ENCODE data around the gene SLC25A21. TPM values are rescaled to one million over a fixed set of nuclear protein-coding genes. Genes with fewer than 3 reads are reported as not detected.
A peak's percentile ranks its signal among the peaks of the same experiment; 100 is the strongest.

SLC25A21 gene
- total and polyA plus RNA-seq, 2 of the 13 experiments (the other 11 are each of a cell fraction or from before 2014, with no cell fraction given): 1.9 to 2.9 TPM

DNA sequence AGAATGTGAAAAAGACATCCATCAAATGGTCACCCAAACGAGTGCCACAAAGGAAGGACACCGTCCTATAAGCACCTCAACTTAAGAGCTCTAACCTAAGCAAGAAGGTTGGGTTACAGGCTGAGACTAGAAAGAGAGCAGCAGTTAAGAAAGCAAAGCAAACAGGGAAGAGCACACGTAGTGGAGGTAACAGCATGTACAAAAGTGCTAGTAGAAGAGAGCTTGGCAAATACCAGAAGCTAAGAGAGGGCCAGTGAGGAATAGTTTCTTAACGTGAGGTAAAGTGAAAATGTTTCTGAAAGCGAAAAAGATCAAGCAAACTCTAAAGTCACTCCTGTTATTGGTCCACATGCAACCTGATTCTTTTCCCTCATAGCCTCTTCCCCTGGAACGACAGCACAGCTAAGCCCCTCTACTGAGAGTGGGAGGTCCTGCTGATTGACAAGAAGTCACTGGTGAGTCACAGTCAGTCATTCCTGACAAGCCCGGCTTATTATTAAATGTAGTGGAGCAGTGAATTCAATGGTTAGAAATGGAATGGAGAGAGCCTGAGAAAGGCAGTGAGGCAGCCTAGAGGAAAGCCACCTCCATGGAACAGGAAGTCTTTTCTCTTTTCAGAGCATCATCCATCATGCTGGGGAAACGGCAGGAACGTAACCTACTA lies 204.4 kb downstream of the SLC25A21 start:
- Histone ChIP-seq H3K79me2 (ENCODE audit: insufficient read depth, low read length) (no peaks in the 10 kb centered on the region), H3K4me3 (replicated peaks in 1 of 3; ENCODE audit: insufficient read depth in 1 of 3, low read depth in 2 of 3, low read length in 3 of 3) (no peak overlapping the region), H3K27ac (ENCODE audit: extremely low read length, insufficient read depth, low read length) (no peak overlapping the region), H3K36me3 (replicated peaks in 1 of 2; ENCODE audit: control insufficient read depth in 1 of 2, insufficient read depth in 2 of 2, low read length in 2 of 2) (no peaks in the 10 kb centered on the region), H3K27me3 (ENCODE audit: control insufficient read depth in 1 of 2, insufficient read depth in 2 of 2, low read length in 2 of 2) (no peaks in the 10 kb centered on the region), H4K20me1 (ENCODE audit: insufficient read depth, low read length) (no peaks in the 10 kb centered on the region), H3K4me1 (ENCODE audit: insufficient read depth, low read length) (no peaks in the 10 kb centered on the region), H3K9ac (ENCODE audit: insufficient read depth, low read depth, low read length) (no peak overlapping the region), H3K4me2 (ENCODE audit: low read depth, low read length) (no peak overlapping the region), H3K9me3 (ENCODE audit: low read length) (no peaks in the 10 kb centered on the region), H2AFZ (ENCODE audit: low read length) (no peak overlapping the region)
- FAIRE-seq (no peak), ATAC-seq (peak; percentile 36), DNase-seq (ENCODE audit: low spot score) (no peak)
- WGBS (ENCODE audit: low lambda C conversion rate): 22% methylated on average over 9 of the region's 9 CpGs
- ChIA-PET CTCF (ENCODE audit: low intra/inter-chr PET ratio, low total read pairs) (no interaction called here), POLR2A (no interaction called here)
- in situ Hi-C loops (cut with HindIII; ENCODE audit: extremely low pct_ligation_motif_present, low pct_unique_long_range_greater_than_20kb): no loop called here
- intact Hi-C loops (cut with micrococcal nuclease; ENCODE audit: unreplicated experiment): no loop called here
- no TSS peak for BruUV-seq (replicated peaks)
- TF ChIP-seq, protein P1, sequence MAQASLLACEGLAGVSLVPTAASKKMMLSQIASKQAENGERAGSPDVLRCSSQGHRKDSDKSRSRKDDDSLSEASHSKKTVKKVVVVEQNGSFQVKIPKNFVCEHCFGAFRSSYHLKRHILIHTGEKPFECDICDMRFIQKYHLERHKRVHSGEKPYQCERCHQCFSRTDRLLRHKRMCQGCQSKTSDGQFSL (CRISPR knock-in tag; IDR thresholded peaks at IDR 0.05): no peak
- TF ChIP-seq ZNF205 (CRISPR knock-in tag; IDR thresholded peaks at IDR 0.05): no peak
- TF ChIP-seq ZFP36L1 (CRISPR knock-in tag; IDR thresholded peaks at IDR 0.05): no peak
- TF ChIP-seq, protein P2, sequence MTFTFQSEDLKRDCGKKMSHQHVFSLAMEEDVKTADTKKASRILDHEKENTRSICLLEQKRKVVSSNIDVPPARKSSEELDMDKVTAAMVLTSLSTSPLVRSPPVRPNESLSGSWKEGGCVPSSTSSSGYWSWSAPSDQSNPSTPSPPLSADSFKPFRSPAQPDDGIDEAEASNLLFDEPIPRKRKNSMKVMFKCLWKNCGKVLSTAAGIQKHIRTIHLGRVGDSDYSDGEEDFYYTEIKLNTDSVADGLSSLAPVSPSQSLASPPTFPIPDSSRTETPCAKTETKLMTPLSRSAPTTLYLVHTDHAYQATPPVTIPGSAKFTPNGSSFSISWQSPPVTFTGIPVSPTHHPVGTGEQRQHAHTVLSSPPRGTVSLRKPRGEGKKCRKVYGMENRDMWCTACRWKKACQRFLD (CRISPR knock-in tag; IDR thresholded peaks at IDR 0.05; ENCODE audit: borderline replicate concordance): no peak
- TF ChIP-seq, protein P3, sequence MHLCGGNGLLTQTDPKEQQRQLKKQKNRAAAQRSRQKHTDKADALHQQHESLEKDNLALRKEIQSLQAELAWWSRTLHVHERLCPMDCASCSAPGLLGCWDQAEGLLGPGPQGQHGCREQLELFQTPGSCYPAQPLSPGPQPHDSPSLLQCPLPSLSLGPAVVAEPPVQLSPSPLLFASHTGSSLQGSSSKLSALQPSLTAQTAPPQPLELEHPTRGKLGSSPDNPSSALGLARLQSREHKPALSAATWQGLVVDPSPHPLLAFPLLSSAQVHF (CRISPR knock-in tag; IDR thresholded peaks at IDR 0.05): no peak
- TF ChIP-seq, protein P4, sequence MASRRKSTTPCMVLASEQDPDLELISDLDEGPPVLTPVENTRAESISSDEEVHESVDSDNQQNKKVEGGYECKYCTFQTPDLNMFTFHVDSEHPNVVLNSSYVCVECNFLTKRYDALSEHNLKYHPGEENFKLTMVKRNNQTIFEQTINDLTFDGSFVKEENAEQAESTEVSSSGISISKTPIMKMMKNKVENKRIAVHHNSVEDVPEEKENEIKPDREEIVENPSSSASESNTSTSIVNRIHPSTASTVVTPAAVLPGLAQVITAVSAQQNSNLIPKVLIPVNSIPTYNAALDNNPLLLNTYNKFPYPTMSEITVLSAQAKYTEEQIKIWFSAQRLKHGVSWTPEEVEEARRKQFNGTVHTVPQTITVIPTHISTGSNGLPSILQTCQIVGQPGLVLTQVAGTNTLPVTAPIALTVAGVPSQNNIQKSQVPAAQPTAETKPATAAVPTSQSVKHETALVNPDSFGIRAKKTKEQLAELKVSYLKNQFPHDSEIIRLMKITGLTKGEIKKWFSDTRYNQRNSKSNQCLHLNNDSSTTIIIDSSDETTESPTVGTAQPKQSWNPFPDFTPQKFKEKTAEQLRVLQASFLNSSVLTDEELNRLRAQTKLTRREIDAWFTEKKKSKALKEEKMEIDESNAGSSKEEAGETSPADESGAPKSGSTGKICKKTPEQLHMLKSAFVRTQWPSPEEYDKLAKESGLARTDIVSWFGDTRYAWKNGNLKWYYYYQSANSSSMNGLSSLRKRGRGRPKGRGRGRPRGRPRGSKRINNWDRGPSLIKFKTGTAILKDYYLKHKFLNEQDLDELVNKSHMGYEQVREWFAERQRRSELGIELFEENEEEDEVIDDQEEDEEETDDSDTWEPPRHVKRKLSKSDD (CRISPR knock-in tag; IDR thresholded peaks at IDR 0.05; ENCODE audit: low read depth): no peak
- no peak for TF ChIP-seq ZNF367 (CRISPR knock-in tag; IDR thresholded peaks at IDR 0.05; ENCODE audit: borderline replicate concordance)
- no peak for TF ChIP-seq ZNF549 (CRISPR knock-in tag; IDR thresholded peaks at IDR 0.05)
- TF ChIP-seq CBX1 (IDR thresholded peaks at IDR 0.05; ENCODE audit: low read depth): no peak
- TF ChIP-seq GPN1 (CRISPR knock-in tag; IDR thresholded peaks at IDR 0.05; ENCODE audit: borderline replicate concordance): no peak
- TF ChIP-seq, protein P5, sequence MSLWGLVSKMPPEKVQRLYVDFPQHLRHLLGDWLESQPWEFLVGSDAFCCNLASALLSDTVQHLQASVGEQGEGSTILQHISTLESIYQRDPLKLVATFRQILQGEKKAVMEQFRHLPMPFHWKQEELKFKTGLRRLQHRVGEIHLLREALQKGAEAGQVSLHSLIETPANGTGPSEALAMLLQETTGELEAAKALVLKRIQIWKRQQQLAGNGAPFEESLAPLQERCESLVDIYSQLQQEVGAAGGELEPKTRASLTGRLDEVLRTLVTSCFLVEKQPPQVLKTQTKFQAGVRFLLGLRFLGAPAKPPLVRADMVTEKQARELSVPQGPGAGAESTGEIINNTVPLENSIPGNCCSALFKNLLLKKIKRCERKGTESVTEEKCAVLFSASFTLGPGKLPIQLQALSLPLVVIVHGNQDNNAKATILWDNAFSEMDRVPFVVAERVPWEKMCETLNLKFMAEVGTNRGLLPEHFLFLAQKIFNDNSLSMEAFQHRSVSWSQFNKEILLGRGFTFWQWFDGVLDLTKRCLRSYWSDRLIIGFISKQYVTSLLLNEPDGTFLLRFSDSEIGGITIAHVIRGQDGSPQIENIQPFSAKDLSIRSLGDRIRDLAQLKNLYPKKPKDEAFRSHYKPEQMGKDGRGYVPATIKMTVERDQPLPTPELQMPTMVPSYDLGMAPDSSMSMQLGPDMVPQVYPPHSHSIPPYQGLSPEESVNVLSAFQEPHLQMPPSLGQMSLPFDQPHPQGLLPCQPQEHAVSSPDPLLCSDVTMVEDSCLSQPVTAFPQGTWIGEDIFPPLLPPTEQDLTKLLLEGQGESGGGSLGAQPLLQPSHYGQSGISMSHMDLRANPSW (CRISPR knock-in tag; IDR thresholded peaks at IDR 0.05; ENCODE audit: borderline replicate concordance): no peak
- TF ChIP-seq JUNB (CRISPR knock-in tag; IDR thresholded peaks at IDR 0.05; ENCODE audit: borderline replicate concordance): 0 out of 2 replicates have a peak, but pooled peaks have one; percentile 34
- TF ChIP-seq MATR3 (CRISPR knock-in tag; IDR thresholded peaks at IDR 0.05): no peak
- TF ChIP-seq ZNF615 (CRISPR knock-in tag; IDR thresholded peaks at IDR 0.05; ENCODE audit: borderline replicate concordance): 0 out of 2 replicates have a peak, but pooled peaks have one; percentile 47
- TF ChIP-seq ZNF564 (CRISPR knock-in tag; IDR thresholded peaks at IDR 0.05): no peak
- no peak for TF ChIP-seq ZFP82 (CRISPR knock-in tag; IDR thresholded peaks at IDR 0.05; ENCODE audit: borderline replicate concordance)
- TF ChIP-seq, protein P6, sequence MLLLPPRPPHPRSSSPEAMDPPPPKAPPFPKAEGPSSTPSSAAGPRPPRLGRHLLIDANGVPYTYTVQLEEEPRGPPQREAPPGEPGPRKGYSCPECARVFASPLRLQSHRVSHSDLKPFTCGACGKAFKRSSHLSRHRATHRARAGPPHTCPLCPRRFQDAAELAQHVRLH (CRISPR knock-in tag; IDR thresholded peaks at IDR 0.05; ENCODE audit: borderline replicate concordance, low read depth): no peak
